Muscle of leg (tissue), 11 donors: ENCODE data around the gene TRABD. TPM values are rescaled to one million over a fixed set of nuclear protein-coding genes. Genes with fewer than 3 reads are reported as not detected.

Experiments
- DNase-seq: peaks from one replicate; pipeline ENCODE4 v3.0.0; 2013
- H3K27ac ChIP-seq: one replicate; pipeline ENCODE4 v1.5.1; 2013; ENCODE audit warnings: mild to moderate bottlenecking, low read length, control low read depth
- H3K27me3 ChIP-seq: one replicate; pipeline ENCODE4 v1.6.1; 2013; ENCODE audit warnings: low read length; ENCODE audit not compliant: control insufficient read depth, insufficient read depth
- H3K36me3 ChIP-seq: one replicate; pipeline ENCODE4 v1.6.1; 2013; ENCODE audit warnings: low read length; ENCODE audit not compliant: control insufficient read depth, insufficient read depth
- H3K4me1 ChIP-seq: one replicate; pipeline ENCODE4 v1.6.1; 2013; ENCODE audit warnings: low read length; ENCODE audit not compliant: control insufficient read depth, insufficient read depth
- H3K4me3 ChIP-seq: one replicate; pipeline ENCODE4 v1.5.1; 2013; ENCODE audit warnings: low read length, control low read depth
- H3K9me3 ChIP-seq: replicated peaks from 2 replicates; pipeline ENCODE4 v1.6.1; 2013; ENCODE audit warnings: low read depth, low read length; ENCODE audit not compliant: control insufficient read depth
- WGBS: methylation state at CpG from one replicate; pipeline ENCODE4 v1.1.5; 2013; ENCODE audit warnings: missing lambda C conversion rate; ENCODE audit not compliant: insufficient coverage; 5-methylcytosine and 5-hydroxymethylcytosine counted together
- polyA plus RNA-seq, 8 donors: library from polyadenylated mRNA; unstranded; fragments of 120-200 nt; gene quantifications; one replicate each; pipeline versions ENCODE4 v1.2.1 to v1.2.3, GENCODE V29; 2013; ENCODE audit warnings: inconsistent platforms in 1 of 8, low replicate concordance in 1 of 8; ENCODE audit not compliant: insufficient read length in 8 of 8, insufficient read depth in 1 of 8
- total RNA-seq: library from RNA; stranded (reverse); fragments of 120-200 nt; gene quantifications from one replicate; pipeline ENCODE4 v1.2.4, GENCODE V29; 2013

Gene TRABD
- total and polyA plus RNA-seq, 9 donors: 10.5 to 28.5 (median 19.0) TPM

DNA sequence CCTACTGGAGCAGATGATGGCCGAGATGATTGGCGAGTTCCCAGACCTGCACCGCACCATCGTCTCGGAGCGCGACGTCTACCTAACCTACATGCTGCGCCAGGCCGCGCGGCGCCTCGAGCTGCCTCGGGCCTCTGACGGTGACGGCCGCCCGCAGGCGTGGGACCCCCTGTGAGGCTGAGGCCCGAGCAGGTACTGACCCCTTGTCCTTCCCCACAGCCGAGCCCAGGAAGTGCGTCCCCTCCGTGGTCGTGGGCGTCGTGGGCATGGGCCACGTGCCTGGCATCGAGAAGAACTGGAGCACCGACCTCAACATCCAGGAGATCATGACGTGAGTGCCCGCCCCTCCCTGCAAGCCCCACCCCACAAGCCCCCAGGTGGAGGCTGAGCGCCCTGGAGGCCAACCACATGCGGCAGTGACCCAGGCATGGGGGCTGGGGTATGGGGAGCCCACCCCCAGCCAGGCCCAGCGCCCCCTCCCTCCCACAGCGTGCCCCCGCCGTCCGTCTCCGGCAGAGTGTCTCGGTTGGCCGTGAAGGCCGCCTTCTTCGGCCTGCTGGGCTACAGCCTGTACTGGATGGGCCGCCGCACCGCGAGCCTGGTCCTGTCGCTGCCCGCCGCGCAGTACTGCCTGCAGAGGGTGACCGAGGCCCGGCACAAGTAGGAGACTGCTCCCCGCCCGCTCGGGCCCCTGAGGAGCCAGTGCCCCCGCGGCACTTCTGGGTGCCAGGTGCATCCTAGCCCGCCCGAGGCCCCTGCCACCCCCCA, 12.3 kb downstream of the TRABD start:
- H3K36me3 ChIP-seq: peaks cover 45% of the 10 kb centered on the region
- H3K27me3 ChIP-seq: no peaks in the 10 kb centered on the region
- no peak for DNase-seq

DNA sequence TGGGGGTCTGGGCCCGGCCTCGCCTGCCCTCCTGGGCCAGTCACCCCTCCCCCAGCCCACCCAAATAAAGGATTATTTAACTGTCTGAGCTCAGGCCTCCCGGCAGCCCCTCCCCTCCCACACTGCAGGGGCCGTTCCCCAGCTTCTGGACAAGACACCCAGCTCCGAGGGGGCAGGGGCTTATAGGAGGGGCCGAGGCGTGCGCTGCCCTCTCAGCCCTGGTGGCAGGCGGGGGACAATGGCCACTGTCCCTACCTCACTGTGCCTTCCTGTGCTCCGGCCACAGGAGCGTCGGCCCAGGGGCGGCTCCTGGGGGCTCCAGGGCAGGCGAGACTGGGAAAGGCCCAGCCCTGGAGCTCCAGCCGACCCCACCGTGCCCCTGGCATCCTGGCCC, 12.9 kb downstream of the TRABD start:
- Histone ChIP-seq H3K9me3 (no peaks in the 10 kb centered on the region), H3K4me1 (peaks cover 16% of the 10 kb centered on the region), H3K27me3 (no peaks in the 10 kb centered on the region), H3K4me3 (no peak overlapping the region), H3K36me3 (peaks cover 45% of the 10 kb centered on the region), H3K27ac (no peak overlapping the region)
- WGBS: 82% methylated on average over 14 of the region's 16 CpGs
- DNase-seq: no peak

More for the DNA sequence above, 12.3 kb downstream of the TRABD start:
- Histone ChIP-seq H3K4me1 (peaks cover 16% of the 10 kb centered on the region), H3K4me3 (no peak overlapping the region), H3K9me3 (no peaks in the 10 kb centered on the region), H3K27ac (no peak overlapping the region)
- 91% methylated on average over 44 of the region's 61 CpGs for WGBS

DNA sequence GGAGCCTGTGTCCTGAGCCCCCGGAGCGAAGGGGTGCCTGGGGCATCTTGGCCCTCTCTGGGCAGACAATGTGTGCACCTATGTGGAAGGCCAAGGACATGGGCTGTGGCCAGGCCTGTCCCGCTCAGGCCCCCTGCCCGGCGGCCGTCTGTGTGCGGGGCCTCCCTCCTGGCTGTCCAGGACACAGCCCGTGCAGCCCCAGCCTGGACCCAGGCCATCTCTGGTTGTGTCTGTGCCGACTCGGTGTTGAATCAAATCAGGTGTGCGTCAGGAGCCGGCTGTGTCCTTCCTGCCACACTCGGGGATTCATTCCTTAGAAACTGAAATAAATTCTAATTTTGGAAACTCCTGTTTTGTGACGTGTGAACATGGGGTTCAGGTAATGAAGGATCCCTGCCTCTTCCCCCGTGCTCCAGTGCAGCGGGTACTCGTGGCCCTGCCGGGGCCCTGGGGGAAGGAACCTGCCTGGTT, 13.6 kb downstream of the TRABD start:
- DNase-seq: no peak
- WGBS: 66% methylated on average over 12 of the region's 18 CpGs
- no peak overlapping the region for H3K4me3 ChIP-seq
- no peak overlapping the region for H3K27ac ChIP-seq
- H3K4me1 ChIP-seq: peaks cover 16% of the 10 kb centered on the region
- no peaks in the 10 kb centered on the region for H3K27me3 ChIP-seq
- H3K36me3 ChIP-seq: peaks cover 44% of the 10 kb centered on the region
- H3K9me3 ChIP-seq: no peaks in the 10 kb centered on the region

- Histone ChIP-seq H3K9me3 (no peaks in the 10 kb centered on the region), H3K27me3 (no peaks in the 10 kb centered on the region), H3K4me3 (peak overlapping the region; percentile 53), H3K27ac (no peak overlapping the region), H3K36me3 (peaks cover 42% of the 10 kb centered on the region), H3K4me1 (peaks cover 16% of the 10 kb centered on the region)
- DNase-seq: no peak
- 3% methylated on average over 23 of the region's 34 CpGs for WGBS
Measured at GRCh38 chr22:50199829-50200460, 14.2 kb downstream of the TRABD start.

- H3K36me3 ChIP-seq: peaks cover 39% of the 10 kb centered on the region
- peaks cover 16% of the 10 kb centered on the region for H3K4me1 ChIP-seq
- no peak within 1 kb of the TSS for H3K27ac ChIP-seq
- no peaks in the 10 kb centered on the region for H3K9me3 ChIP-seq
- under 1% methylated on average over 98 of the region's 105 CpGs for WGBS
- H3K4me3 ChIP-seq: peak within 1 kb of the TSS; percentile 59
- no peaks in the 10 kb centered on the region for H3K27me3 ChIP-seq
- peak; percentile 96 for DNase-seq
Measured at GRCh38 chr22:50200461-50201190, 14.9 kb downstream of the TRABD start, which contains the start of gene SELENOO. Gene SELENOO (plus strand): TSS chr22:50201011. CDS start chr22:50201037, 26 bp downstream.

DNA sequence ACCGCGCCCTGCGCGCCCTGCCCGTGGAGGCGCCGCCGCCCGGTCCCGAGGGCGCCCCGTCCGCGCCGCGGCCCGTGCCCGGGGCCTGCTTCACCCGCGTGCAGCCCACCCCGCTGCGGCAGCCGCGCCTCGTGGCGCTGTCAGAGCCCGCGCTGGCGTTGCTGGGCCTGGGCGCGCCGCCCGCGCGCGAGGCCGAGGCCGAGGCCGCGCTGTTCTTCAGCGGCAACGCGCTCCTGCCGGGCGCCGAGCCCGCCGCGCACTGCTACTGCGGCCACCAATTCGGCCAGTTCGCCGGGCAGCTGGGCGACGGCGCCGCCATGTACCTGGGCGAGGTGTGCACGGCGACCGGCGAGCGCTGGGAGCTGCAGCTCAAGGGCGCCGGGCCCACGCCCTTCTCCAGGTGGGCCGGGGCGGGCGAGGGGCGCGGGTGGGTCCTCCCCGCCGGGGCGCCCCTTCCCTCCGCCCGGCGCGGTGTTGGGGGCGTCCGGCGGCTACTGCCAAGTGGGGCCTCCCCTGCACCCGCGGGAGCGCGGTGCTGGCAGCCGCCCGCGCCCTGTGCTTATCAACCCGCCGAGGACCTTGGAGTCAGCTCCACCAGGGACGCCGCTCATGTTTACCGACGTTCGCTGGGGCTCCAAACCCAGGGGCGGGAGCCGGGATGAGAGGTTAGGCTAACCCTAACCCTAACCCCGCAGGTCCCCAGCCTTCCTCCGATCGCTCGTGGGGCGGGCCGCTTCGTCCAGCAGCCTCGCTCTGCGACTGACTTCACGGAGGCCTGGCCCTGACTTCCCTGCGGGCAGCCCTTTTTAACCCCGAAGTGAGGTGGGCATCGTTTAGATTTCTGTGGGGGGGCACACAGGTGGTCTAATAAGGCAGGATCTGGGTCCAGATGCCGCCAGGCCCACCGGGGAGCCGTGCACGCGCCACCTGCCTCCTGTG, 15.7 kb downstream of the TRABD start:
- H3K4me1 ChIP-seq: peaks cover 19% of the 10 kb centered on the region

DNA sequence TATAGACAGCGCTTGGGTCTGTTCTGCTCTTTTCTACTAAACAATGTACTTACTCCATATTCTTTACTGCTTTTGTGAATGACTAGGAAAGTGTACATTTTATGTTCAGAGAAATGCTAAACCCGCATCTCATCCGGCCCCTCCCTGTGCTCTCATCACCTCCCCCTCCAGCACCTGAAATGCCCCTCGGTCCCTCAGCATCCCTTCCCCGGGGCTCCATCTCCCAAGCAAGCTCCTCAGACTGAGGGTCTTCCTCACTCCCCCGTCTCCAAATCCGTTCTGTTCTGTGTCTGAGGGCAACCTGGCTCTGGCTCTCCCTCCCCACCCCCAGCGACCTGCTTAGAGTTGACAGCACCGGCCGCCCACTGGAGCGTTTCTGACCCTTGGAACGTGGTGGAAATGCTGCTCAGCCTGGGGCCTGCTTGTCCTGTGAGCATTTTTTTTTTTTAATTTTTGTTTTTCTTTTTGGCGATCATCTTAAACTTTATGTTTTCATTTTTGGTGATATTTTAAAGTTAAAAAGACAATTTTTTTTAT, 16.5 kb downstream of the TRABD start:
- Histone ChIP-seq H3K36me3 (peaks cover 50% of the 10 kb centered on the region), H3K4me1 (peaks cover 21% of the 10 kb centered on the region), H3K4me3 (peak overlapping the region; percentile 59), H3K27me3 (no peaks in the 10 kb centered on the region), H3K27ac (no peak overlapping the region), H3K9me3 (no peaks in the 10 kb centered on the region)
- DNase-seq: no peak
- WGBS: 65% methylated on average over 7 of the region's 13 CpGs

More for the DNA sequence above, 15.7 kb downstream of the TRABD start:
- DNase-seq: no peak
- no peaks in the 10 kb centered on the region for H3K9me3 ChIP-seq
- no peak overlapping the region for H3K27ac ChIP-seq
- under 1% methylated on average over 96 of the region's 115 CpGs for WGBS
- H3K36me3 ChIP-seq: peaks cover 44% of the 10 kb centered on the region
- H3K4me3 ChIP-seq: peak overlapping the region; percentile 59
- no peaks in the 10 kb centered on the region for H3K27me3 ChIP-seq

DNA sequence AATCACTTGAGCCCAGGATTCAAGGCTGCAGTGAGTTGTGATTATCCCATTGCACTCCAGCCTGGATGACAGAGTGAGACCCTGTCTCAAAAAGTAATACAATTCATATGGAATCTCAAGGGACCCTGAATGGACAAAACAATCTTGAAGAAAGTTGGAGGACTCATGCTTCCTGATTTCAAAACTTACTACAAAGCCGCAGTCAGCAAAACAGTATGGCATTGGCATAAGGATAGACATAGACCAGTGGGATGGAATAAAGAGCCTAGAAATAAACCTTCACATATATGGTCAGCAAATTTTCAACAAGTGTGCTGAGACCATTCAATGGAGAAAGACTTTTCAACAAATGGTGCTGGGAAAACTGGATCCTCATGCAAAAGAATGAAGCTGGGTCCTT, 17.6 kb downstream of the TRABD start:
- no peaks in the 10 kb centered on the region for H3K9me3 ChIP-seq
- no peaks in the 10 kb centered on the region for H3K27me3 ChIP-seq
- no peak overlapping the region for H3K4me3 ChIP-seq
- no CpG with 5 or more reads among the region's 1 CpG for WGBS
- no peak for DNase-seq
- H3K4me1 ChIP-seq: peaks cover 30% of the 10 kb centered on the region
- H3K36me3 ChIP-seq: peaks cover 55% of the 10 kb centered on the region
- H3K27ac ChIP-seq: no peak overlapping the region

- H3K9me3 ChIP-seq: no peaks in the 10 kb centered on the region
- peaks cover 39% of the 10 kb centered on the region for H3K4me1 ChIP-seq
- no peaks in the 10 kb centered on the region for H3K27me3 ChIP-seq
- H3K27ac ChIP-seq: no peak overlapping the region
- no peak for DNase-seq
- WGBS: 91% methylated on average over 4 of the region's 7 CpGs
- no peak overlapping the region for H3K4me3 ChIP-seq
- H3K36me3 ChIP-seq: peaks cover 57% of the 10 kb centered on the region
Measured at GRCh38 chr22:50204571-50204970, 18.9 kb downstream of the TRABD start.
